ENCODE measurements around the gene CCM2L. TPM values are rescaled to one million over a fixed set of nuclear protein-coding genes. Genes with fewer than 3 reads are reported as not detected.
"Not testable (repeated sequence)": the region's sequence is repeated elsewhere in the genome, so short reads cannot be mapped to it uniquely, and the experiment has no call there.

The CCM2L gene
- total RNA-seq, 5 donors from 2014 or later (not counting 1 experiment from before 2014, with no cell fraction given), result not detected

- peak overlapping the region; percentile 26 to 41 for H3K4me3 ChIP-seq (ENCODE audit: control insufficient read depth in 1 of 2, extremely low read depth in 1 of 2, low read length in 1 of 2)
- Mint-ChIP-seq H3K27me3 (peaks cover 15 to 34% of the 10 kb centered on the region in 2 donors), H3K36me3 (no peaks in the 10 kb centered on the region), H3K9me3 (no peaks in the 10 kb centered on the region), H3K4me3 (peak overlapping the region; percentile 9 to 37 (median 28)), H3K27ac (no peak overlapping the region), H3K4me1 (peaks cover 0 to 2% (median 0%) of the 10 kb centered on the region in 3 donors)
- H3K9me3 ChIP-seq, result no peaks in the 10 kb centered on the region
- WGBS (ENCODE audit: insufficient coverage), result 33% methylated on average over 51 of the region's 59 CpGs
- no peaks in the 10 kb centered on the region for H3K36me3 ChIP-seq (ENCODE audit: control insufficient read depth in 2 of 2, extremely low read depth in 1 of 2, insufficient read depth in 1 of 2, low read length in 1 of 2)
- ATAC-seq (replicated peaks in 1 of 4), result peak; percentile 70 to 73 (median 72)
- POLR2A ChIA-PET, result no interaction called here
- CTCF ChIA-PET, result interaction anchor here (0.6 to 3.0 kb wide), 10 partner anchors 9 to 209 kb away, joined by 3 to 9 read pairs (median 3); no protein-coding TSS in a partner anchor
- H3K27me3 ChIP-seq (replicated peaks in 1 of 2; ENCODE audit: control insufficient read depth in 2 of 2, extremely low read depth in 1 of 2, insufficient read depth in 2 of 2, low read length in 1 of 2), result peaks cover 0 to 50% of the 10 kb centered on the region in 2 experiments
- DNase-seq, result peak in 29 of 35 experiments; percentile 19 to 72 (median 44)
- H3K27ac ChIP-seq (ENCODE audit: low read length), result no peak overlapping the region
- H3K4me1 ChIP-seq (ENCODE audit: control insufficient read depth in 1 of 2, extremely low read depth in 1 of 2, insufficient read depth in 2 of 2, low read length in 2 of 2), result peaks cover 0 to 8% of the 10 kb centered on the region in 2 experiments
These were observed 21.0 kb downstream of the CCM2L start for GRCh38 chr20:32031007-32031958.

GRCh38 chr20:32033316-32033715 is 23.1 kb downstream of the CCM2L start:
- H3K4me1 Mint-ChIP-seq, result peaks cover 0 to 2% (median 0%) of the 10 kb centered on the region in 3 donors
- WGBS (ENCODE audit: insufficient coverage), result no CpG with 5 or more reads among the region's 2 CpGs
- ChIA-PET POLR2A (no interaction called here), CTCF (no interaction called here)
- Histone ChIP-seq H3K4me3 (ENCODE audit: control insufficient read depth in 1 of 2, extremely low read depth in 1 of 2, low read length in 1 of 2) (no peak overlapping the region), H3K27me3 (replicated peaks in 1 of 2; ENCODE audit: control insufficient read depth in 2 of 2, extremely low read depth in 1 of 2, insufficient read depth in 2 of 2, low read length in 1 of 2) (peaks cover 0 to 55% of the 10 kb centered on the region in 2 experiments), H3K4me1 (ENCODE audit: control insufficient read depth in 1 of 2, extremely low read depth in 1 of 2, insufficient read depth in 2 of 2, low read length in 2 of 2) (peaks cover 0 to 8% of the 10 kb centered on the region in 2 experiments), H3K27ac (ENCODE audit: low read length) (no peak overlapping the region), H3K9me3 (no peaks in the 10 kb centered on the region), H3K36me3 (ENCODE audit: control insufficient read depth in 2 of 2, extremely low read depth in 1 of 2, insufficient read depth in 1 of 2, low read length in 1 of 2) (no peaks in the 10 kb centered on the region)
- H3K27ac Mint-ChIP-seq, result no peak overlapping the region
- DNase-seq, result no peak
- H3K9me3 Mint-ChIP-seq, result no peaks in the 10 kb centered on the region
- H3K27me3 Mint-ChIP-seq, result peaks cover 22 to 48% of the 10 kb centered on the region in 2 donors
- no peak for ATAC-seq (replicated peaks in 1 of 4)
- H3K4me3 Mint-ChIP-seq, result no peak overlapping the region
- no peaks in the 10 kb centered on the region for H3K36me3 Mint-ChIP-seq

DNA sequence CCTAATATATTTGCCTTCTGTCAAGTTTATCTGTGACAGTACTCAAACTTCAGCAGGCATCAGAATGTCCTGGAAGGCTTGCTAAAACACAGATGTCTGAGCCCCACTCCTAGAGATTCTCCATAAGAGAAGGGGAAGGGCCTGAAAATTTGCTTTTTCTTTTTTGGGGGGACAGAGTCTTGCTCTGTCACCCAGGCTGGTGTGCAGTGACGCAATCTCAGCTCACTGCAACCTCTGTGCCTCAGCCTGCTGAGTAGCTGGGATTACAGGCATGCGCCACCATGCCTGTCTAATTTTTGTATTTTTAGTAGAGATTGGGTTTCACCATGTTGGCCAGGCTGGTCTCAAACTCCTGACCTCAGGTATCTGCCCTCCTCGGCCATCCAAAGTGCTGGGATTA is 23.5 kb downstream of the CCM2L start:
- H3K27me3 Mint-ChIP-seq, result peaks cover 22 to 48% of the 10 kb centered on the region in 2 donors
- POLR2A ChIA-PET; H3K4me1 ChIP-seq (ENCODE audit: control insufficient read depth in 1 of 2, extremely low read depth in 1 of 2, insufficient read depth in 2 of 2, low read length in 2 of 2); H3K9me3 Mint-ChIP-seq; H3K4me3 Mint-ChIP-seq; H3K4me1 Mint-ChIP-seq; H3K27ac ChIP-seq (ENCODE audit: low read length); H3K27ac Mint-ChIP-seq; DNase-seq; H3K36me3 Mint-ChIP-seq; ATAC-seq (replicated peaks in 1 of 4); H3K4me3 ChIP-seq (ENCODE audit: control insufficient read depth in 1 of 2, extremely low read depth in 1 of 2, low read length in 1 of 2); H3K36me3 ChIP-seq (ENCODE audit: control insufficient read depth in 2 of 2, extremely low read depth in 1 of 2, insufficient read depth in 1 of 2, low read length in 1 of 2); H3K9me3 ChIP-seq: not testable (repeated sequence)
- H3K27me3 ChIP-seq (replicated peaks in 1 of 2; ENCODE audit: control insufficient read depth in 2 of 2, extremely low read depth in 1 of 2, insufficient read depth in 2 of 2, low read length in 1 of 2), result peaks cover 0 to 57% of the 10 kb centered on the region in 2 experiments
- WGBS (ENCODE audit: insufficient coverage), result 100% methylated on average over 3 of the region's 3 CpGs
- CTCF ChIA-PET, result interaction anchor here in 1 of 2 donors (1.0 kb wide), 1 partner anchor 8 kb away, joined by 3 read pairs; no protein-coding TSS in a partner anchor

DNA sequence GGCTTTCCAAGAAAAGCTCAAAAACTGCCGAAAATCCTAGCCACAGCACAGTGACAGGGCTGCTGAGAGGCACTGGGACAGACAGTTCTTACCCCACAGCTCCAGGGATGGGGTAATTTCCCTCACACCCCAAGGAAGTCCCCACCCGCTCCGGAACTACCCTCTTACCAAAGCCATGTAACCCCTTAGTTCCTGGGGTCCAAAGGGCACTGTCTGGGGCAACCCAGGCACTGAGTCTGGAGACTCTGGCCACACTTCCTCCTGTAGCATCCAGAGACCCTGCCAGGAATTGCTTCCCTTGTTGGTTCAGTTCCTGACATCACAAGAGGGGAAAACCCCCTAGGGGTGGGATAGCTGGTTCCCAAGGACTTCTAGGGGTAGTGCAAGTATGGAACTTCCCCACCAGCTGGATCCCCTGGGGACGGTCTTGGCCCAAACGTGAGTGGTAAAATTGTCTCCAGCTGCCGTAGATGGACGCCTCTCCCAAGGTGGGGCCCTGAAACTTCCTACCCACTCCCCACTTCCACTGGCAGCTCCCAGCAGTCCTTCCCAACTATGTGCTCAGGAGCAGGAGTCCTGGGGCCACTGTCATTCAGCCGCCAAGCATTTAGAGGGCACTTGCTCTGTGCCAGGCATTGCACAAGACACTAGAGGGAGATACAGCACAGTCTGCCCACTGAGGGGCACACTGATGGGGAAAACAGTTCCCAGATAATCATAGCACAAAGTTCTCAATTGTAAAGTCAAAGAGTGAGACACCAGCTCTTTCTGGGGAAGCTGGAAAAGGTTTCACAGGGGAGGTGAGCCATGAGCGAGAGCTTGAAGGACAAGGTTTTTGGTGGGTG is 24.6 kb downstream of the CCM2L start:
- ATAC-seq (replicated peaks in 1 of 4), result no peak
- Histone ChIP-seq H3K27ac (ENCODE audit: low read length) (no peak overlapping the region), H3K4me1 (ENCODE audit: control insufficient read depth in 1 of 2, extremely low read depth in 1 of 2, insufficient read depth in 2 of 2, low read length in 2 of 2) (peaks cover 0 to 8% of the 10 kb centered on the region in 2 experiments), H3K36me3 (ENCODE audit: control insufficient read depth in 2 of 2, extremely low read depth in 1 of 2, insufficient read depth in 1 of 2, low read length in 1 of 2) (no peaks in the 10 kb centered on the region), H3K9me3 (no peaks in the 10 kb centered on the region), H3K4me3 (ENCODE audit: control insufficient read depth in 1 of 2, extremely low read depth in 1 of 2, low read length in 1 of 2) (no peak overlapping the region), H3K27me3 (replicated peaks in 1 of 2; ENCODE audit: control insufficient read depth in 2 of 2, extremely low read depth in 1 of 2, insufficient read depth in 2 of 2, low read length in 1 of 2) (peaks cover 0 to 53% of the 10 kb centered on the region in 2 experiments)
- Mint-ChIP-seq H3K4me1 (peaks cover 0 to 2% (median under 1%) of the 10 kb centered on the region in 3 donors), H3K9me3 (no peaks in the 10 kb centered on the region), H3K27me3 (peaks cover 22 to 48% of the 10 kb centered on the region in 2 donors), H3K36me3 (no peaks in the 10 kb centered on the region), H3K27ac (no peak overlapping the region), H3K4me3 (no peak overlapping the region)
- ChIA-PET POLR2A (interaction anchor here (0.5 to 0.6 kb wide), 2 partner anchors 21 to 108 kb away, joined by 3 read pairs; no protein-coding TSS in a partner anchor), CTCF (interaction anchor here in 1 of 2 donors (1.0 kb wide), 1 partner anchor 9 kb away, joined by 3 read pairs; no protein-coding TSS in a partner anchor)
- WGBS (ENCODE audit: insufficient coverage), result 65% methylated on average over 7 of the region's 9 CpGs
- no peak for DNase-seq

DNA sequence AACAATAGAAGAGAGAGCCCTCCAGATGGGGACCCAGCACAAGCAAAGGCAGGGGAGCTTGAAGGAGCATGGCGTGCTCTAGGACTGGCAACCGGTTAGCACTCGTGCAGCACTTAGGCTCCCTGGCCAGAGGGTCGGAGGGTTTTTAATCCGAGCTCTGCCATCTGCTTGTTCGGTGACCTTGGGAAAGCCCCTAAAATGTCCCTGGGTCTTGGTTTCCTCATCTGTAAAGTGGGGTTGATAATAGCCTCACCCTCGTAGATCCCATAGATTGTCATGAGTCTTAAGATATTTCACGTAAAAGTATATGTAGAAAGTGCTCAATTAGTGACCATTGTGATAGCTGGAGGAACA is 25.2 kb downstream of the CCM2L start:
- Histone ChIP-seq H3K9me3 (no peaks in the 10 kb centered on the region), H3K27me3 (replicated peaks in 1 of 2; ENCODE audit: control insufficient read depth in 2 of 2, extremely low read depth in 1 of 2, insufficient read depth in 2 of 2, low read length in 1 of 2) (peaks cover 0 to 57% of the 10 kb centered on the region in 2 experiments), H3K27ac (ENCODE audit: low read length) (no peak overlapping the region), H3K4me3 (ENCODE audit: control insufficient read depth in 1 of 2, extremely low read depth in 1 of 2, low read length in 1 of 2) (no peak overlapping the region), H3K36me3 (ENCODE audit: control insufficient read depth in 2 of 2, extremely low read depth in 1 of 2, insufficient read depth in 1 of 2, low read length in 1 of 2) (no peaks in the 10 kb centered on the region), H3K4me1 (ENCODE audit: control insufficient read depth in 1 of 2, extremely low read depth in 1 of 2, insufficient read depth in 2 of 2, low read length in 2 of 2) (peaks cover 0 to 8% of the 10 kb centered on the region in 2 experiments)
- no peak for DNase-seq
- Mint-ChIP-seq H3K36me3 (no peaks in the 10 kb centered on the region), H3K4me1 (peaks cover 0 to 2% (median 2%) of the 10 kb centered on the region in 3 donors), H3K27me3 (peaks cover 22 to 48% of the 10 kb centered on the region in 2 donors), H3K27ac (no peak overlapping the region), H3K9me3 (no peaks in the 10 kb centered on the region), H3K4me3 (no peak overlapping the region)
- CTCF ChIA-PET, result no interaction called here
- POLR2A ChIA-PET, result interaction anchor here (0.5 to 0.6 kb wide), 2 partner anchors 21 to 108 kb away, joined by 3 read pairs; no protein-coding TSS in a partner anchor
- no peak for ATAC-seq (replicated peaks in 1 of 4)
- WGBS (ENCODE audit: insufficient coverage), result 90% methylated on average over 3 of the region's 8 CpGs

- H3K27me3 ChIP-seq (replicated peaks in 1 of 2; ENCODE audit: control insufficient read depth in 2 of 2, extremely low read depth in 1 of 2, insufficient read depth in 2 of 2, low read length in 1 of 2), result peaks cover 0 to 50% of the 10 kb centered on the region in 2 experiments
- no peak overlapping the region for H3K27ac ChIP-seq (ENCODE audit: low read length)
- H3K4me3 ChIP-seq (ENCODE audit: control insufficient read depth in 1 of 2, extremely low read depth in 1 of 2, low read length in 1 of 2), result no peak overlapping the region
- H3K36me3 Mint-ChIP-seq, result no peaks in the 10 kb centered on the region
- peaks cover 0 to 4% of the 10 kb centered on the region in 2 experiments for H3K4me1 ChIP-seq (ENCODE audit: control insufficient read depth in 1 of 2, extremely low read depth in 1 of 2, insufficient read depth in 2 of 2, low read length in 2 of 2)
- CTCF ChIA-PET, result interaction anchor here in 1 of 2 donors (0.5 to 1.1 kb wide), 3 partner anchors 10 to 250 kb away, joined by 4 to 6 read pairs (median 5); no protein-coding TSS in a partner anchor
- WGBS (ENCODE audit: insufficient coverage), result 60% methylated on average over 1 of the region's 4 CpGs
- no peaks in the 10 kb centered on the region for H3K9me3 Mint-ChIP-seq
- POLR2A ChIA-PET, result no interaction called here
- no peaks in the 10 kb centered on the region for H3K9me3 ChIP-seq
- H3K27me3 Mint-ChIP-seq, result peaks cover 29 to 55% of the 10 kb centered on the region in 2 donors
- H3K36me3 ChIP-seq (ENCODE audit: control insufficient read depth in 2 of 2, extremely low read depth in 1 of 2, insufficient read depth in 1 of 2, low read length in 1 of 2), result no peaks in the 10 kb centered on the region
- H3K4me1 Mint-ChIP-seq, result peaks cover 0 to 2% (median 2%) of the 10 kb centered on the region in 3 donors
- DNase-seq (no peak), ATAC-seq (replicated peaks in 1 of 4) (no peak)
- no peak overlapping the region for H3K4me3 Mint-ChIP-seq
- H3K27ac Mint-ChIP-seq, result no peak overlapping the region
These were observed 26.0 kb downstream of the CCM2L start for GRCh38 chr20:32036252-32036651.

Measured in T-cell (primary cell).